Heart right ventricle (tissue), 16 donors: Measurements from ENCODE around the gene TMEM200B. TPM values are rescaled to one million over a fixed set of nuclear protein-coding genes. Genes with fewer than 3 reads are reported as not detected.
"Not testable (repeated sequence)": the region's sequence is repeated elsewhere in the genome, so short reads cannot be mapped to it uniquely, and the experiment has no call there.

Experiments
- ATAC-seq, 8 donors: fragments of 200-7000 bp; cut with Tn5 transposase; one replicate each; pipeline ENCODE4 v1.9.1; 2020; ENCODE audit warnings: mild to moderate bottlenecking in 8 of 8, moderate library complexity in 8 of 8, moderate number of reproducible peaks in 1 of 8
- DNase-seq, 2 donors: peaks; one replicate each; pipeline ENCODE4 v3.0.0-alpha.2; 2020
- H3K27ac ChIP-seq, 10 donors: fragments of 200-600 bp; sonication (generic) in 2 of 10; one replicate each; pipeline versions ENCODE4 v1.5.0 to v1.8.0; 2020 to 2022; ENCODE audit warnings: mild to moderate bottlenecking in 3 of 10
- H3K27me3 ChIP-seq, 7 donors: fragments of 200-600 bp; one replicate each; pipeline ENCODE4 v1.8.0; 2021 to 2022; ENCODE audit warnings: mild to moderate bottlenecking in 2 of 7
- H3K36me3 ChIP-seq, 9 donors: fragments of 200-600 bp; sonication (generic) in 1 of 9; one replicate each; pipeline versions ENCODE4 v1.5.0 to v1.8.0; 2020 to 2022; ENCODE audit warnings: mild to moderate bottlenecking in 2 of 9
- H3K4me1 ChIP-seq, 9 donors: fragments of 200-600 bp; sonication (generic) in 1 of 9; one replicate each; pipeline versions ENCODE4 v1.5.0 to v1.8.0; 2020 to 2022; ENCODE audit warnings: mild to moderate bottlenecking in 4 of 9
- H3K4me3 ChIP-seq, 10 donors: fragments of 200-600 bp; sonication (generic) in 2 of 10; one replicate each; pipeline versions ENCODE4 v1.5.0 to v1.8.0; 2020 to 2022; ENCODE audit warnings: mild to moderate bottlenecking in 7 of 10, moderate library complexity in 2 of 10
- H3K9me3 ChIP-seq, 11 donors: fragments of 200-600 bp in 10 of 11; sonication (generic) in 2 of 11; one replicate each; pipeline versions ENCODE4 v1.5.0 to v1.8.0; 2013 to 2022; ENCODE audit warnings: mild to moderate bottlenecking in 2 of 11, control low read depth in 1 of 11, moderate library complexity in 1 of 11
- CTCF ChIP-seq, 9 donors: fragments of 200-600 bp; sonication (generic) in 2 of 9; IDR thresholded peaks; one replicate each; pipeline versions ENCODE4 v1.5.0 to v1.8.0; 2021 to 2022; ENCODE audit warnings: antibody characterized with exemption in 9 of 9, mild to moderate bottlenecking in 5 of 9, moderate library complexity in 1 of 9
- WGBS, 2 donors: extraction: QIAGEN DNeasy Blood & Tissue Kit; methylation state at CpG; one replicate each; pipeline ENCODE4 v1.1.7; 2013; ENCODE audit warnings: inconsistent platforms in 1 of 2; 5-methylcytosine and 5-hydroxymethylcytosine counted together
- intact Hi-C, 10 donors: fragments of 100-400 bp; cut with DNase I; formaldehyde crosslinking; loops; one replicate each; pipeline versions ENCODE4 v1.11.1 to v1.14.2; 2022
- polyA plus RNA-seq, 2 donors: library from polyadenylated mRNA; stranded (reverse); fragments of 200-250 nt; gene quantifications; one replicate each; pipeline ENCODE4 v1.2.3, GENCODE V29; 2013
- total RNA-seq, 10 donors: library from RNA; stranded (reverse); fragmentation: NEBNext Ultra II Directional in 3 of 10; extraction: Animal tissue kit (Norgen Biotek cat#: 25700) in 3 of 10; gene quantifications; one replicate each; pipeline versions ENCODE4 v1.2.1 to v1.2.4, GENCODE V29; 2021 to 2023
- donor health status: Arrhythmogenic right ventricular cardiomyopathy.
- donor health status: ischemic (EF 13 %, LVEDD 7.1; RV severe dilation, severe dysfunction).
- donor health status: healthy with polysubstance abuse.
- donor health status: DM: no; HTN: yes; CAD: no.
- donor health status: DM: no; HTN: no; CAD: no.
- donor health status: ischemic (EF 25% LVEDD 6.9; RV normal size, moderate dysfunction).
- donor health status: ischemic (EF 25% LVEDD 5.7; RV mildly dilated, moderate dysfunction).
- donor health status: healthy.
- donor health status: DM: yes; HTN: yes; CAD: no.
- donor health status: Ischemic cardiomyopathy.
- donor health status: ischemic (EF 35%, LVEDD 5.7; RV mildly dilated, moderate dysfunction).
- donor health status: nonischemic (EF 11% LVEDD 7.7; RV severe dilation, severe dysfunction).
- donor health status: DM: yes; HTN: yes; CAD: no.
- donor health status: PGD.
- donor health status: ischemic (EF 29% LVEDD 5.4; RV normal size, mild dysfunction).
- donor health status: nonischemic (EF 23%, LVEDD 6.1; RV moderate dilation, normal function).

Gene TMEM200B
- total and polyA plus RNA-seq, 12 donors: 0.79 to 3.3 (median 1.6) TPM

GRCh38 chr1:29094954-29095353, 28.7 kb downstream of the TMEM200B start:
- intact Hi-C loops: no loop called here
- H3K4me3 ChIP-seq: no peak overlapping the region
- H3K4me1 ChIP-seq: peaks cover 0 to 15% (median 0%) of the 10 kb centered on the region in 9 donors
- peaks cover 0 to 5% (median 0%) of the 10 kb centered on the region in 11 donors for H3K9me3 ChIP-seq
- no peaks in the 10 kb centered on the region for H3K27me3 ChIP-seq
- TF ChIP-seq CTCF (IDR thresholded peaks at IDR 0.05): no peak
- 86 to 87% methylated on average over 1 of the region's 1 CpG for whole genome bisulfite sequencing, 2 donors
- ATAC-seq (no peak), DNase-seq (no peak)
- H3K36me3 ChIP-seq: peaks cover 0 to 35% (median 0%) of the 10 kb centered on the region in 9 donors
- no peak overlapping the region for H3K27ac ChIP-seq

GRCh38 chr1:29094433-29094832, 29.3 kb downstream of the TMEM200B start:
- H3K4me1 ChIP-seq: peaks cover 0 to 15% (median 0%) of the 10 kb centered on the region in 9 donors
- H3K36me3 ChIP-seq: peaks cover 0 to 29% (median 0%) of the 10 kb centered on the region in 9 donors
- peaks cover 0 to 5% (median 0%) of the 10 kb centered on the region in 11 donors for H3K9me3 ChIP-seq
- no peak for TF ChIP-seq CTCF (IDR thresholded peaks at IDR 0.05)
- no peak overlapping the region for H3K4me3 ChIP-seq
- no peak overlapping the region for H3K27ac ChIP-seq
- intact Hi-C loops: no loop called here
- ATAC-seq (no peak), DNase-seq (no peak)
- WGBS, 2 donors: 95 to 98% methylated on average over 3 of the region's 3 CpGs
- no peaks in the 10 kb centered on the region for H3K27me3 ChIP-seq

- peaks cover 0 to 15% (median 0%) of the 10 kb centered on the region in 9 donors for H3K4me1 ChIP-seq
- H3K9me3 ChIP-seq, intact Hi-C loops, H3K27me3 ChIP-seq, H3K27ac ChIP-seq, H3K4me3 ChIP-seq, DNase-seq, ATAC-seq: not testable (repeated sequence)
- WGBS, 2 donors: 92 to 98% methylated on average over 5 of the region's 5 CpGs
- peaks cover 0 to 13% (median 0%) of the 10 kb centered on the region in 9 donors for H3K36me3 ChIP-seq
Observed at GRCh38 chr1:29092704-29093103, 31.0 kb downstream of the TMEM200B start.

DNA sequence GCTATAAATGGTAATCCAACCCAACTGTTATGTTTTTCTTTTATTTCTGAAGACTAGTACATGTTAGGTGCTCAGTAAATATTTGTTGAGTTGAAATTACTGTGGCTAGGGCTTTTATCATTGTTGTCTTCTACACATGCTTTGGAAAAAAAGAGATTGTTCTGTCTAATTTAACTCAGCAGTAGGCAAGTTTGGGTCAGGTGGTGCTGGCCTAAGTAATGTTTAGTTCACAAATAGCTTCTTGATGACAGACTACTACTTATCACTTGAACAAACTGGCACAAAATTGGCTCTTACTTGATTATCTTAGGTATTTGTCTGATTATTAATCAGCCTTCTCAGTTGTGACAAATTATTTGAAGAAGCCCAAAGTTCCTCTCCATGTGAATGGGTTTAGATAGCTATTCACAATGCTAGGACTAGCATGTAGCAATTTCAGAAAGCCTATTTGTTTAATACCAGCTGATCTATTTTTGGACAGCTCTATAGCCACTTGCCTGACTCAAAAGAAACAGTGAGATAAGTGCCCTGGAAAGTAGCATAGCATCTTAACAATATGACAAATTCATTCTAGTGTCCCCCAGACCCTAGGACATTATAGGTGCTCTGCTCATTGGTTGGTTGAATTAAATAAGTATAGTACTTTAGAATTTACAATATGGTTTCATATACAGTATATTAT, 32.6 kb downstream of the TMEM200B start:
- intact Hi-C loops: no loop called here
- DNase-seq (no peak), ATAC-seq (peak in 5 of 8 donors; percentile 26 to 77 (median 65))
- TF ChIP-seq CTCF (IDR thresholded peaks at IDR 0.05): no peak
- H3K36me3 ChIP-seq: peaks cover 0 to 9% (median 0%) of the 10 kb centered on the region in 9 donors
- peaks cover 0 to 5% (median 0%) of the 10 kb centered on the region in 11 donors for H3K9me3 ChIP-seq
- H3K27me3 ChIP-seq: no peaks in the 10 kb centered on the region
- H3K27ac ChIP-seq: peak overlapping the region in 4 of 10 donors; percentile 1 to 57 (median 24)
- H3K4me1 ChIP-seq: peaks cover 0 to 15% (median 0%) of the 10 kb centered on the region in 9 donors
- H3K4me3 ChIP-seq: no peak overlapping the region

GRCh38 chr1:29084196-29084521, 39.5 kb downstream of the TMEM200B start:
- Histone ChIP-seq H3K4me1 (no peaks in the 10 kb centered on the region), H3K36me3 (peaks cover 0 to 5% (median 0%) of the 10 kb centered on the region in 9 donors), H3K27me3 (no peaks in the 10 kb centered on the region), H3K9me3 (no peaks in the 10 kb centered on the region), H3K27ac (no peak overlapping the region), H3K4me3 (no peak overlapping the region)
- intact Hi-C loops: no loop called here
- no peak for TF ChIP-seq CTCF (IDR thresholded peaks at IDR 0.05)
- 82 to 85% methylated on average over 2 of the region's 2 CpGs for WGBS, 2 donors
- ATAC-seq (no peak), DNase-seq (no peak)
